Pancreas (tissue), 10 donors: Measurements from ENCODE around the gene TSPAN12. TPM values are rescaled to one million over a fixed set of nuclear protein-coding genes. Genes with fewer than 3 reads are reported as not detected.

Experiments
- ATAC-seq, 4 donors: fragments of 200-7000 bp; cut with Tn5 transposase; one replicate each; pipeline versions ENCODE4 v1.8.0 to v1.9.1; 2020; ENCODE audit warnings: mild to moderate bottlenecking in 4 of 4, moderate library complexity in 4 of 4
- DNase-seq, 6 donors: peaks; one replicate each; pipeline ENCODE4 v3.0.0-alpha.2; 2020
- FAIRE-seq: peaks from 2 replicates; lab custom pipeline; 2012; peaks lifted over from hg19 to GRCh38; lab: Jason Lieb, UNC
- H3K27ac ChIP-seq, 4 donors: fragments of 200-600 bp; sonication (generic); 1 replicate in 3 of 4; 2 replicates in 1 of 4; pipeline versions ENCODE4 v1.5.0 to v1.8.0; 2020
- H3K27me3 ChIP-seq, 4 donors: fragments of 200-600 bp; one replicate each; pipeline ENCODE4 v1.8.0; 2021
- H3K36me3 ChIP-seq, 3 donors: fragments of 200-600 bp; sonication (generic) in 1 of 3; one replicate each; pipeline versions ENCODE4 v1.5.0 to v1.8.0; 2020 to 2021
- H3K4me1 ChIP-seq, 3 donors: fragments of 200-600 bp; one replicate each; pipeline ENCODE4 v1.8.0; 2021
- H3K4me3 ChIP-seq, 4 donors: fragments of 200-600 bp; sonication (generic) in 2 of 4; one replicate each; pipeline versions ENCODE4 v1.5.0 to v1.8.0; 2020 to 2021
- H3K9me3 ChIP-seq, 4 donors: fragments of 200-600 bp; one replicate each; pipeline ENCODE4 v1.8.0; 2021
- CTCF ChIP-seq, 4 donors: fragments of 200-600 bp; sonication (generic) in 3 of 4; IDR thresholded peaks; one replicate each; pipeline versions ENCODE4 v1.5.0 to v1.8.0; 2021; ENCODE audit warnings: antibody characterized with exemption in 4 of 4
- WGBS, 2 donors: extraction: QIAGEN DNeasy Blood & Tissue Kit; methylation state at CpG; one replicate each; pipeline ENCODE4 v1.1.7; 2013; 5-methylcytosine and 5-hydroxymethylcytosine counted together
- intact Hi-C, 3 donors: fragments of 100-400 bp; cut with DNase I; formaldehyde crosslinking; loops; one replicate each; pipeline versions ENCODE4 v1.11.1 to v1.14.2; 2022
- polyA plus RNA-seq, 2 donors: library from polyadenylated mRNA; stranded (reverse); fragments of 200-250 nt; gene quantifications; one replicate each; pipeline ENCODE4 v1.2.3, GENCODE V29; 2013
- total RNA-seq, 6 donors: library from RNA; stranded (reverse); fragmentation: NEBNext Ultra II Directional in 4 of 6; extraction: Animal tissue kit (Norgen Biotek cat#: 25700) in 4 of 6; gene quantifications; one replicate each; pipeline versions ENCODE4 v1.2.1 to v1.2.4, GENCODE V29; 2021 to 2023
- donor health status: healthy with polysubstance abuse.
- donor health status: DM: no; HTN: no; CAD: no; lungs with moderate emphysema.
- donor health status: DM: no; HTN: no; CAD: no.
- donor health status: control.
- donor health status: control.
- donor health status: Bipolar disorder and iron deficiency.
- donor health status: DM: yes; HTN: yes; CAD: no.
- donor health status: DM: no; HTN: no; CAD: no.
- donor health status: DM: no; HTN: no; CAD: no.
- donor health status: DM: yes; HTN: yes; CAD: no.

Gene TSPAN12
- total and polyA plus RNA-seq, 8 donors: 3.9 to 16.0 (median 8.9) TPM

GRCh38 chr7:120809260-120809659 lies 48.7 kb downstream of the TSPAN12 start:
- Histone ChIP-seq H3K27me3 (no peaks in the 10 kb centered on the region), H3K4me3 (no peak overlapping the region), H3K27ac (no peak overlapping the region), H3K4me1 (no peaks in the 10 kb centered on the region), H3K36me3 (no peaks in the 10 kb centered on the region), H3K9me3 (no peaks in the 10 kb centered on the region)
- no peak for DNase-seq
- no peak for FAIRE-seq
- TF ChIP-seq CTCF (IDR thresholded peaks at IDR 0.05): no peak
- WGBS, 2 donors: 86 to 88% methylated on average over 3 of the region's 3 CpGs
- intact Hi-C loops: loop anchor here in 1 of 3 donors (10.0 kb wide), 1 partner anchor 56 kb away; no protein-coding TSS in a partner anchor
- no peak for ATAC-seq

DNA sequence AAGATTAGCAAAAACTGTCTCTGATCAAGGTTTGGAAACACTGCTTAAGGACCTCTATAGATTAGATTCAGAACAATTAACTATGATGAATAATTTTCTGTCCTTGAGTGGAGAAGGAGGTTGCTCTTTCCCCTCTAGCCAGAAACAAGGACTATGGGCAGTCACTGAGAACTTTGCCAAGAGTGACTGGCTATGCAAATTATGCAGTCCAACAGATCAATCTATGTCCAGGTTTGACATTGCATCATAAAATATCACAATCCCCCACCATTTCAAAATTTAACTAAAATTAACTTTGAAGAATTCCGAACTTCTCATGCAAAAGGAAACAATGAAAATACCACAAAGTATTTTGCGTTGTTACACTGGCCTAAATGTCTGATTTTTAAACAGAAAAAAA lies 50.6 kb downstream of the TSPAN12 start:
- no peaks in the 10 kb centered on the region for H3K36me3 ChIP-seq
- H3K4me1 ChIP-seq: no peaks in the 10 kb centered on the region
- TF ChIP-seq CTCF (IDR thresholded peaks at IDR 0.05): no peak
- H3K27me3 ChIP-seq: no peaks in the 10 kb centered on the region
- no peaks in the 10 kb centered on the region for H3K9me3 ChIP-seq
- 76 to 77% methylated on average over 2 of the region's 2 CpGs for WGBS, 2 donors
- intact Hi-C loops: loop anchor here in 1 of 3 donors (10.0 kb wide), 1 partner anchor 57 kb away; no protein-coding TSS in a partner anchor
- H3K27ac ChIP-seq: no peak overlapping the region
- ATAC-seq (no peak), FAIRE-seq (peak; percentile 5), DNase-seq (no peak)
- no peak overlapping the region for H3K4me3 ChIP-seq

- H3K9me3 ChIP-seq: no peaks in the 10 kb centered on the region
- H3K4me3 ChIP-seq: no peak overlapping the region
- no peaks in the 10 kb centered on the region for H3K36me3 ChIP-seq
- no peaks in the 10 kb centered on the region for H3K27me3 ChIP-seq
- TF ChIP-seq CTCF (IDR thresholded peaks at IDR 0.05): no peak
- H3K27ac ChIP-seq: no peak overlapping the region
- DNase-seq: no peak
- WGBS, 2 donors: 64 to 77% methylated on average over 1 of the region's 1 CpG
- peaks cover 0 to 5% (median 0%) of the 10 kb centered on the region in 3 donors for H3K4me1 ChIP-seq
- no peak for ATAC-seq
- intact Hi-C loops: loop anchor here in 1 of 3 donors (10.0 kb wide), 1 partner anchor 58 kb away; no protein-coding TSS in a partner anchor
- no peak for FAIRE-seq
Observed at GRCh38 chr7:120806669-120807068, 51.3 kb downstream of the TSPAN12 start.

- peak; percentile 59 to 93 (median 83) for ATAC-seq
- DNase-seq: peak in 4 of 6 donors; percentile 21 to 56 (median 44)
- Histone ChIP-seq H3K9me3 (no peaks in the 10 kb centered on the region), H3K27me3 (no peaks in the 10 kb centered on the region), H3K4me3 (no peak overlapping the region), H3K36me3 (no peaks in the 10 kb centered on the region), H3K4me1 (peaks cover 0 to 5% (median 0%) of the 10 kb centered on the region in 3 donors), H3K27ac (no peak overlapping the region)
- TF ChIP-seq CTCF (IDR thresholded peaks at IDR 0.05): peak; percentile 64 to 75 (median 68)
- WGBS, 2 donors: 37 to 38% methylated on average over 3 of the region's 3 CpGs
- FAIRE-seq: peak; percentile 91
- intact Hi-C loops: loop anchor here in 1 of 3 donors (10.0 kb wide), 1 partner anchor 59 kb away; no protein-coding TSS in a partner anchor
Observed at GRCh38 chr7:120805636-120806388, 52.1 kb downstream of the TSPAN12 start.
